Occipital lobe (tissue), 2 donors: ENCODE results near the gene LAMA1. TPM values are rescaled to one million over a fixed set of nuclear protein-coding genes. Genes with fewer than 3 reads are reported as not detected.
"Not testable (repeated sequence)": the region's sequence is repeated elsewhere in the genome, so short reads cannot be mapped to it uniquely, and the experiment has no call there.

Source experiments
- DNase-seq: peaks from one replicate; lab custom pipeline; 2025; lab: John Stamatoyannopoulos, UW
- total RNA-seq: library from RNA; depleted of rRNA; stranded (reverse); fragments of >200 nt; gene quantifications from one replicate; pipeline ENCODE4 v1.2.3, GENCODE V29; 2014

Gene LAMA1
- total RNA-seq, 1 donor from 2014 or later, result 15.1 TPM

DNA sequence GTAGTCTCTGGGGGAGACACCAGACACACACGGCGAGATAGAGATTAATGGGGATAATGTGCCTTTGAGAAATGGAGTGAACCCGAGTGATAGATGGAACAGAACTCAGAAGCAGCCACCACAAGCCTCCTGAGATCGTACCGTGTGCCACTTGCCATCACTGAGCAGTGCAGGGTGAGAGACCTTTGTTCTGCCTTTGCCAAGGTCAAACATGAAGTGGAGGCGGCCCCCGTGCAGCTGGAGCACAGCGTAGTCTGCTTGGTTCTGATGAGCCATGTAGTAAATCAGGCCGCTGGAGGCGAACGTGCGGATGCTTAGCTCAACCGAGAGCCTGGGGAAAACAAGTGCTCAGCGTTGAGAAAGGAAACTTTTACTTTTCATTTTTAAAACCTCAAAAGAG, 167.0 kb downstream of the LAMA1 start:
- DNase-seq, result no peak

- DNase-seq, result no peak
Observed at GRCh38 chr18:6949800-6950586, 167.6 kb downstream of the LAMA1 start.

DNA sequence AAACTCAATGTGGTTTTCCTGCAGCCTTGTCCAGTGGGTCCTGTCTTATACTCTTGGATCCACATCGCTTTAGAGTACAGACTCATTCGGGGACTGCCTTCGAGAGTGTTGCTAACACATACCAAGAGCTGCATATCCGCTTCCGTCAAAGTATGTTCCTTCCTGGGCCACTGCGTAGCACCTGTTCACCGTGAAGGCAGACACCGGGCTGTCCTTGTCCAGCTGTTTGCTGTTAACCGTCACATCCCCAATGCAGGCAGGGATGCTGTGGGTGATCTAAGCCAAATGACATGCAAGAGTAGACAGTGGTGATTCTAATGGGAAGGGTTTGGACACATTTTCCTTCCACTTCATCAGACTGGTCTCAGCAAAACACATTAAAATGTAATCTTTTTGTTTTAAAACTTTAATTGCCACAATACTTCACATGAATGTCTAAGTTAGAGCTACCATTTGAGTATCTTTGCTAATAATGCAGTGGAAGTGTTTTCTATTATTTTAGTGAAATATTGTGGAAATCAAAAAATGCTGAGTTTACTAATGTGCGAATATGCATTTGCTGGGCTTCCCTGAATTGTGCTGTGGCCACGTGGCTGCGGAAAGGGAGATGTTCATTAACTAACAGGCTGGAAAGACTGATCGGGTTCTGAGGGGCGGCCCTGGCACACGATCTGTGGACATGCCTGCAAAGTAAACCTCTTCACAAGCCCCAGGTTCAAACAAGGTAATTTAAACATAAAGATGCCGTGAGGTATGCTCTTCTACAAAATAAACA, 169.1 kb downstream of the LAMA1 start:
- DNase-seq, result no peak

DNA sequence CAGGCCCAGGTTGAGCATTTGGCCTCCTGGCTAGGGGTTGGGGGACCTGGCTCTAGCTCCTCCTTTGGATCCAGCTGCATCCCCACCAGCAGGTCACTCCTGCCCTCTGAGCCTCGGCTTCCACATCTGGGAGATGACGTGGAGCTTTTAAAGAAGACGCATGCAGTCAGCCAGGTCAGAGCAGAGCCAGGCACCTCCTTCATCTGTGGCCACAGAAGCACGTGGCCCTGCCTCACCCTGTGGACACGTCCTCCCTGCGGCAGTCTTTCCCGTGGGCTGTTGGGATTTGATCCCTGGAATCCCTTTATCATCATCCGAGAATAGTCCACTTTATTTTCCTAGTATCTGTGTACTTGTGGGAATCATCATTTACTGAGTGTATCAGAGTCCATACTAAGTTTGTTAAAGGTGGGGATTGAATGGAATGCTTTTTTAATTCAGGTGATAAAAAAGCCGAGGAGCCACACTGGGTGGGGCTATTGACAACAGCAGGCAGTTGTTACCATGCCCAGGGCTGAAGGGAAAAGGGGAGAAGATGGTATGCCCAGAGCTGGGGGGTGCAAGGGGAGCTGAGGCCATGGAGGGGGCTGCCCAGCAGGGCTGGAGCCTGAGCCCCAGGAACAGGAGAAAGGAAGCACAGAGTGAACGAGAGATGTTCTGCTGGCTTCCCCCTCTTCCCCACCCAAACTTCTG, 170.1 kb downstream of the LAMA1 start:
- DNase-seq, result no peak

- DNase-seq, result no peak
Observed at GRCh38 chr18:6943143-6943542, 174.5 kb downstream of the LAMA1 start.

GRCh38 chr18:6942742-6943141, 174.9 kb downstream of the LAMA1 start:
- DNase-seq, result no peak

GRCh38 chr18:6941996-6942395, 175.6 kb downstream of the LAMA1 start:
- DNase-seq, result no peak

DNA sequence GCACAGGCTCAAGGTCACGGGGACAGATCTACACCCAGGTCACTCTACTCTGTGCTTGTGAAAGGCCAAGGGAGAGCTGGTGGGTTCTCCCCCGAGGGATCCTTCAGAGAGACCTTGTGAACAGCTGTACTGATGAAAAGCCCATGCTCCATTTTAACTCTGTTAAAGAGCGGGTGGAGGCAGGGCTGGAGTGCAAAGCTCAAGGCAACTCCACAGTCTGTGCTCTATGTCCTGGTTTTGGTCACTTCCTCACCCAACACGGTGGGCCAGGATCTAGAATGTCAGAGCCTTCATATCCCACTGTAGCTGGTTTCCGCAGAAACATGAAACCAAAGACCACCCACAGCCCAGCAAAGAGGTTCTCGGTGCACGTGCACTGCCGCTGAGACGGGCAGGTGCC, 177.1 kb downstream of the LAMA1 start:
- DNase-seq, result no peak

- DNase-seq, result no peak
Observed at GRCh38 chr18:6939972-6940371, 177.6 kb downstream of the LAMA1 start.

GRCh38 chr18:6938403-6938802, 179.2 kb downstream of the LAMA1 start:
- DNase-seq, result not testable (repeated sequence)

- DNase-seq, result no peak
Observed at GRCh38 chr18:6938003-6938402, 179.6 kb downstream of the LAMA1 start.

DNA sequence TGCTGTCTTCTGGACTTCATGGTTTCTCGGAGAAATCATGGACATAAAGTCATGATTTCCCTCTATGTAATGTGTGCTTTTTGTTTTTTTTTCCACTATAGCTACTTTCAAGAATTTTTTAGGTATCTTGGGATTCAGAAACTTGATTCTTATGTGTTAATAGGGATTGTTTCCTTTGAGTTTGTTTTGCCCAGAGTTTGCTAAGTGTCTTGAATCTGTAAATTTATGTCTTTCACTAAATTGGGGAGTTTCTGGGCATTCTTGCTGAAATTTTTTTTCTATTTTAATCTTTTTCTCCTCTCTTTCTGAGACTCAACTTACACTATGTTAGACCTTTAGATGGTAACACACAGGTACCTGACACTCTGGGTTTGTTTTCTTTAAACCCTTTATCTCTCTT, 182.7 kb downstream of the LAMA1 start:
- DNase-seq, result no peak

- DNase-seq, result no peak
Observed at GRCh38 chr18:6929370-6930102, 188.1 kb downstream of the LAMA1 start.

DNA sequence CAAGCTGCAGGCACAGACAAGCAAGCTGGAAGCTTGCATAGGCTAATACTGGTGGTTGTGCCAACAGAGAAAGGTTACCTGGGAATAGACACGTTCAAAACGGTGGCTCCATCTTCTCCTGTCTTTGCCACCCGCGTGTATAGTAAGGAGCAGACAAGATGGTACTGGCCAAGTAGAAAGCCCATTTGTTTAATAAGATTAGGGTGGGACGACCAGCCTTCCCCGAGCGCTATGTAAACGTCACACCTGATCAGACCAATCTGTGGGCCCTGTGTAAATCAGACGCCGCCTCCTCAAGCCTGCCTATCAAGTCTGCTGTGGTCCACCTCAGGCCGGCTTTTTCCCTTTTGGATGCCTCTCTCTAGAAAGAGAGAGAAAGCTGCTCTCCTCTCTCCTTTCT, 189.2 kb downstream of the LAMA1 start:
- DNase-seq, result no peak

- DNase-seq, result no peak
Observed at GRCh38 chr18:6927153-6927552, 190.4 kb downstream of the LAMA1 start.

- DNase-seq, result no peak
Observed at GRCh38 chr18:6923220-6923619, 194.4 kb downstream of the LAMA1 start.

DNA sequence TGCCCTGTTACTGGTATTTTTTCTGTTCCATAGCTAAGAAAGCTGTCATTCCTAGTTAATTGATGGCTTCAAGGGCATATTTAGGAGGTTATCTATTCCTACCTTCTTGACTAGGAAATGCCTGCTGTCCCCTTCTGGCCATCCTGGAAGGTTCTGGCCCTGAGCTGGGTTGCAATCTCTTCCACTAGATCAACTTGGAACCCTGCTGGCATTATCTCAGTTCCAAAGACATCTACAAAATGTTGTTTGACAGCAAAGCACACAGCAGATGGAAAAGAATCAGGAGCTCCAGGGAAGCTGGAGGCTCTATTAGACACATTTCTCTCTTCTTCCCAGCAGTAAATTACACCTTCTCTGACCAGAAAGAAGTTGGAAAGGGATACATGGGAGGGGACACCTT, 196.0 kb downstream of the LAMA1 start:
- DNase-seq, result no peak

- peak; percentile 11 for DNase-seq
Observed at GRCh38 chr18:6920099-6920955, 197.3 kb downstream of the LAMA1 start.

- no peak for DNase-seq
Observed at GRCh38 chr18:6917072-6917471, 200.5 kb downstream of the LAMA1 start.

- DNase-seq, result no peak
Observed at GRCh38 chr18:6901286-6901926, 216.2 kb downstream of the LAMA1 start.
